ENCODE results near the gene ADI1.

Gene ADI1

DNA sequence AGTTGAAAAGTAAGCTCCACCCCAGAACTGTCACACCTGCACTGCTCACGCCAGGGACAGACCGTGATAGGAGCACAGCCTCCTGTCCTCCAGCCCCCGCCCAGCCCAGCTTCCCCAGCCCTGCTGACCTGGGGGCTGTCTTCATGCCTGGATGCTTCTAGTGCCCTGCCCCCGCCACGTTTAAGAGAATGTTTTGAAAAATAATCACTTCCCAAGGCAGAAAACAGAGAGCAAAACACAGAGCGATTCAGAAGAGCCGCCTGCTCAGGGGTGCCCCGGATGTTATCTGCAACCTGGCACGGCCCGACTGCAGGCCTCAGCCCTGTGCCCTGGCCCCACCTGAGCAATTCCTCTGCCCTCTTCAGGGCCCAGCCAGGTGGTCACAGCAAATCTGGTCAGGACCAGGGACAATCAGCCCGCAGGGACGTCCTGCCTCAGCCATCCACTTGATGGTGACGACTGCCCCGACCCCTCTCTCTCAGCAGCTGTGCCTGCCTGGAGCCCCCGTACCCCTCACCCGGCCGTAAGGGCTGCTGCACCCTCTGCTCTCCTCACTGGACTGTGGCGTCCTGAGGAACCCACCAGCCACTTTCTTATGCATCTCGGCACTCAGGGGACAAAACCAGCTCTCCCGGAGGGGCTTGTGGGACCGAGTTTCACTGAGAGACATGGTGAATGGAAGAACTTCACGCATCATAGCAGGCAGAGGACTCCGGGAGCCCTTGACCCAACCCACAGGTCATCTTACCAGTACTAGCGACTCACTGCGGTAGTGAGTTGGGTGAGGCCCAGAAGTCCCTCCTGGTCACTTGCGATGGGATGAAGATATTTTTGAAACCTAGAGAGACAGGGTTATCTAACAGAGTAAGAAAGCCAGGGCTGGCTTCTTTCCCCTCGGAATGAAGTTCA, 30.2 kb downstream of the ADI1 start:
- TF ChIP-seq, protein P1, sequence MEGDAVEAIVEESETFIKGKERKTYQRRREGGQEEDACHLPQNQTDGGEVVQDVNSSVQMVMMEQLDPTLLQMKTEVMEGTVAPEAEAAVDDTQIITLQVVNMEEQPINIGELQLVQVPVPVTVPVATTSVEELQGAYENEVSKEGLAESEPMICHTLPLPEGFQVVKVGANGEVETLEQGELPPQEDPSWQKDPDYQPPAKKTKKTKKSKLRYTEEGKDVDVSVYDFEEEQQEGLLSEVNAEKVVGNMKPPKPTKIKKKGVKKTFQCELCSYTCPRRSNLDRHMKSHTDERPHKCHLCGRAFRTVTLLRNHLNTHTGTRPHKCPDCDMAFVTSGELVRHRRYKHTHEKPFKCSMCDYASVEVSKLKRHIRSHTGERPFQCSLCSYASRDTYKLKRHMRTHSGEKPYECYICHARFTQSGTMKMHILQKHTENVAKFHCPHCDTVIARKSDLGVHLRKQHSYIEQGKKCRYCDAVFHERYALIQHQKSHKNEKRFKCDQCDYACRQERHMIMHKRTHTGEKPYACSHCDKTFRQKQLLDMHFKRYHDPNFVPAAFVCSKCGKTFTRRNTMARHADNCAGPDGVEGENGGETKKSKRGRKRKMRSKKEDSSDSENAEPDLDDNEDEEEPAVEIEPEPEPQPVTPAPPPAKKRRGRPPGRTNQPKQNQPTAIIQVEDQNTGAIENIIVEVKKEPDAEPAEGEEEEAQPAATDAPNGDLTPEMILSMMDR (IDR thresholded peaks at IDR 0.05; ENCODE audit: low read depth, low read length): no peak
- no peak overlapping the region for H3K4me3 ChIP-seq (ENCODE audit: low read depth, low read length)

DNA sequence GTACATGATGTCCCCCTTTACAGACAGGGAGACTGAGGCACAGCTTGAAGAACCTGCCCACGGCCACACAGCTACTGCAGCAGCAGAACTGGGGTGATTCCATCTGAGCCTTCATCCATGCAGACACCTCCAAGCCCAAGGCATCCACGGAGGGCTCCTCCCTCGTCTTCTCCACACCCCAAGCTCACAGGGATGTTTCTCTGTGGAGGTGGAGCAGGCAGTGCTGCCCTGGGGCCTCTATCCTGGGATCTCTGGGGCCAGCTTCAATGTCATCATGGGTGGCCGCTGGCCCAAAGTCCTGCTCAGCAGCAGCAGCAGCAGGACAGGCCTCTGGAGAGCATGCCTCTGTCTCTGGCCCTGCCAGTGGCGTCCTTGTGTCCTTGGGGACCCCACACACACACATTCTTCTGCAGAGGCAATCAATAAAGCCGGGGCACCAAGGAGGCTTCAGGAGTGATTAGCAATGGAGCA, 31.2 kb downstream of the ADI1 start:
- no peak overlapping the region for H3K4me3 ChIP-seq (ENCODE audit: low read depth, low read length)
- TF ChIP-seq, protein P1 (IDR thresholded peaks at IDR 0.05; ENCODE audit: low read depth, low read length): no peak

DNA sequence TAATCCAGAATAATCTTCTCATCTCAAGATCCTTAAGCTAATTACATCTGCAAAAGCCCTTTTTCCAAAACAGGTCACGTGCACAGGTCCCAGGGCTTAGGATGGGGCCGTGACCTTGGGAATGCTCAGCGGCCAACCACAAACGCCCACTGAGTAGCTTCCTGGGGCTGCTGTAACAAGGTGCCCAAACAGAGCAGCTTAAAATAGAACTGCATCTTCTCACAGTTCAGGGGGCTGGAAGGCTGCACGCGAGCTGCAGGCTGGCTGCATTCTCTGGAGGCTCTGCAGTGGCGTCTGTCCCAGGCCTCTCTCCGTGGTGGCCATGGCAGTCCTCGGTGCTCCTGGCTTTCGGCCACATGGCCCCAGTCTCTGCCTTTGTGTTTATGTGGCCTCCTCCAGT, 31.9 kb downstream of the ADI1 start:
- TF ChIP-seq, protein P1 (IDR thresholded peaks at IDR 0.05; ENCODE audit: low read depth, low read length): no peak
- no peak overlapping the region for H3K4me3 ChIP-seq (ENCODE audit: low read depth, low read length)

DNA sequence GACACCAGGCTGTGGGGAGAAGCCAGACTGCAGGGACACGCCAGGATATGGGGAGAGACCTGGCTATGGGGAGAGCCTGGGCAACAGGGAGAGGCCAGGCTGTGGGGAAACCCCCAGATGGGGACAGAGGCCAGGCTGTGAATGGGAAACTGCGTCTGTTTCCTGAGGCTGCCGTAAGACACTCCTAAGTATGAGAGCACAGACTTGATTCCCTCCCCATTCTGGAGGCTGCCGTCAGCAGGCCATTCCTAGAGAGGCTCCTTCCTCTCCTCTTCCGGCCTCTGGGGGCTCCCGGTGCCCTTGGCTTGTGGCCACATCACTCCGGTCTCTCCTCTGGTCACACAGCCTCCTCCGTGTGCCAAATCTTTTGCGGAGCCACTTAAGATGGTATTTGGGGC, 32.3 kb downstream of the ADI1 start:
- TF ChIP-seq, protein P1 (IDR thresholded peaks at IDR 0.05; ENCODE audit: low read depth, low read length): no peak
- H3K4me3 ChIP-seq (ENCODE audit: low read depth, low read length): no peak overlapping the region

DNA sequence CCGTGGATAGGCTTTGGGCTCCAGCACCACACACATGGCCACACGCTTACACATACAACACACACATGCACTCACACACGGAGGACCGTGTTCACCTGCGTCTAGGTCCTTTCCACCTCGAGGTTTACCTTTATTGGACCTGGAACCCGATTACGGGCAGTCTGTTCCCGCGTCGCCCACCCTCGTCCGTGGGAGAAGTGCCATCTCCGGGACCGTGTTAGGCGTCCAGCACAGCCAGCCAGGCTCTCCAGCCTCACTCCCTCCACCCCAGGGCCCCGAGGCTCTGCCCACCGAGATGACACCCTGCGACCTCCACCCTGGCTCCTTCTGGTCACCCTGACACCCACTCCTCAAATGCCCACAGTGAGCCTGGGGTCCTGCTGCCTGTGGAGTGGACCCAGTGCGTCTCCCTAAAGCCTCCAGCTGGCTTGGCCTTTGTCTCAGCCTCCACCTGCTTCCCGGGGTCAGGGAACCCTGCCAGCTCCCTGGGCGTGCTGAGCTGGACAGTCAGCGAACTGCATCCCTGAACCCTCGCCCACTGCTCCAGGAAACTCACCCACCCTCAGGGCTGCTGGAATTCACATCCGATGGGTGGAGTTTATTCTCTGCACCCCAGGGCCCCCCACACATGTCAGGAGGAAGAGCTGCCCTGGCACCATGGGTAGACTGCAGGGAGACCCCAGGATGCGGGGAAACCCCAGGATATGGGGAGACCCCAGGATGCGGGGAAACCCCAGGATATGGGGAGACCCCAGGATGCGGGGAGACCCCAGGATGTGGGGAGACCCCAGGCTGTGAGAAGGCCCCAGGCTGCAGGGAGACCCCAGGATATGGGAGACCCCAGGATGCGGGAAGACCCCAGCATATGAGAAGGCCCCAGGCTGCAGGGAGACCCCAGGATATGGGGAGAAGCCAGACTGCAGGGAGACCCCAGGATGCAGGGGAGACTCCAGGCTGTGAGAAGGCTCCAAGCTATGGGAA, 33.0 kb downstream of the ADI1 start:
- TF ChIP-seq, protein P1 (IDR thresholded peaks at IDR 0.05; ENCODE audit: low read depth, low read length): no peak
- no peak overlapping the region for H3K4me3 ChIP-seq (ENCODE audit: low read depth, low read length)

DNA sequence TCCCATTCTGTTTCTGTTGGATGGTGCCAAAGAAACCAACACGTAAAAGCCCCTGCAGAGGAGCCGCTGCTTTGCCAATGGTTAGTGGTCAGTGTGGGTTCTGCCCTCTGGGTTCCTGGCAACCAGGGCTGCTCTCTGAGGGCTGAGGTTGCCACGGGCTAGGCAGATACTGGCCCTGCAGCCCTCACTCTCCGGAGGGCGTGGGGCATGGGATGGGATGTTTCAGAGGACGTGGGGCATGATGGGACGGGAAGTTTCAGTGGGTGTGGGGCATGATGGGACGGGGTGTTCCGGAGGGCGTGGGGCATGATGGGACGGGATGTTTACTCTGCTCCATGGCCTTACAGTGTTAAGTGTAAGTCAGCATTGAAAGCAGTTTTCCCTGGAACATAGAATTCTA, 34.2 kb downstream of the ADI1 start:
- H3K4me3 ChIP-seq (ENCODE audit: low read depth, low read length): no peak overlapping the region
- TF ChIP-seq, protein P1 (IDR thresholded peaks at IDR 0.05; ENCODE audit: low read depth, low read length): no peak
